ENCODE data around the gene CDC34. TPM values are rescaled to one million over a fixed set of nuclear protein-coding genes. Genes with fewer than 3 reads are reported as not detected.
A peak's percentile ranks its signal among the peaks of the same experiment; 100 is the strongest.

The CDC34 gene
- total and polyA plus RNA-seq, 9 of the 15 experiments (the other 6 are each of a cell fraction or from before 2014, with no cell fraction given): 0.80 to 203 (median 65.5) TPM

DNA sequence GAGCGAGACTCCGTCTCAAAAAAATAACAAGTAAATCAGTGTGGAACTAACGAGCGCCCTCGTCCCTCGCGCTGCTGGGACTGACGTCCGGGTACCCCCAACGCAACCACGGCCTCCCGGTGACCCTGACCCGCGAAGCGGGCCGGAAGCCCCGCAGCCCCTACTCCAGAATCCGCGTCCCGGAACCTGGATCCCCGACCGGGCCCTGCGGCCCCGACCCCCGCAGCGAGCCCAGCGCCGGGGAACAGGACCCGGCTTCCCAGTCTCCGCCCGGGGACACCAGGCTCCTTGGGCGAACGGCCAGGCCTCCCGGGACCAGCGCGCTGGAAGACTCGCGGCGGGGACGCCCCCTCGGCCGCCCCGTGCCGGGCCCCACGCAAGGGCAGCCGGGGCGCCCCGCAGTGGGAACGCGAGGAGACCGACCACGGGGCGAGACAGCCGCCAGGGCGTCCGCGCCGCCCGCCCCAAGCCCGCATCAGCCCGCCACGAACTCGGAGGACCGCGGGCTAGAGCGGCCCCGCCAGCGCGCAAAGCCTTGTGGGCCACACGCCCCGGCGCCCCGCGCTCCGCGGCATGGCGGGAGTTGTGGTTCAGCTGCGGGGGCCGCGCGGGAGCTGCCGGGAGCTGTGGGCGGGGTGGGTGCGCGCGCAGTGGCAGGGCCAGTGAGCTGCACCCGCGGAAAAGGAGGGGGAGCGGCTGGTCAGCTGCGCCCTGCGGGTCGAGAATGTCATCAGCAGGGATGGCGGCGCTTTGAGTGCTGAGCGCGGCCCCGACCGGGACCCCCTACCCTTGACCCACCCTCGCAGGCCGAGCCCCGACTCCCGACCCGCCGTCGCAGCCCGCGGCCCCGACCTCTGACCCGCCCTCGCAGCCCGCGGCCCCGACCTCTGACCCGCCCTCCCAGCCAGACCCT lies 42.8 kb upstream of the CDC34 start (continued):
- TF ChIP-seq ZBTB40 (IDR thresholded peaks at IDR 0.05) (peak; percentile 76), ZBTB40 (CRISPR knock-in tag; IDR thresholded peaks at IDR 0.05) (no peak), SMARCB1 (IDR thresholded peaks at IDR 0.05; ENCODE audit: insufficient read length, low read depth) (no peak), MAFF (IDR thresholded peaks at IDR 0.05; ENCODE audit: low read length) (no peak), SIN3B (IDR thresholded peaks at IDR 0.05; ENCODE audit: low read depth) (peak; percentile 85), HDGF (IDR thresholded peaks at IDR 0.05) (no peak), RB1 (IDR thresholded peaks at IDR 0.05; ENCODE audit: low read depth) (peak; percentile 99), ZNF232 (CRISPR knock-in tag; IDR thresholded peaks at IDR 0.05) (no peak)
- TF ChIP-seq, protein P1, sequence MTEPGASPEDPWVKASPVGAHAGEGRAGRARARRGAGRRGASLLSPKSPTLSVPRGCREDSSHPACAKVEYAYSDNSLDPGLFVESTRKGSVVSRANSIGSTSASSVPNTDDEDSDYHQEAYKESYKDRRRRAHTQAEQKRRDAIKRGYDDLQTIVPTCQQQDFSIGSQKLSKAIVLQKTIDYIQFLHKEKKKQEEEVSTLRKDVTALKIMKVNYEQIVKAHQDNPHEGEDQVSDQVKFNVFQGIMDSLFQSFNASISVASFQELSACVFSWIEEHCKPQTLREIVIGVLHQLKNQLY (CRISPR knock-in tag; conservative IDR thresholded peaks at IDR 0.05): 0 out of 4 replicates have a peak, but pooled peaks have one; percentile 9 to 53
- TF ChIP-seq, protein P2, sequence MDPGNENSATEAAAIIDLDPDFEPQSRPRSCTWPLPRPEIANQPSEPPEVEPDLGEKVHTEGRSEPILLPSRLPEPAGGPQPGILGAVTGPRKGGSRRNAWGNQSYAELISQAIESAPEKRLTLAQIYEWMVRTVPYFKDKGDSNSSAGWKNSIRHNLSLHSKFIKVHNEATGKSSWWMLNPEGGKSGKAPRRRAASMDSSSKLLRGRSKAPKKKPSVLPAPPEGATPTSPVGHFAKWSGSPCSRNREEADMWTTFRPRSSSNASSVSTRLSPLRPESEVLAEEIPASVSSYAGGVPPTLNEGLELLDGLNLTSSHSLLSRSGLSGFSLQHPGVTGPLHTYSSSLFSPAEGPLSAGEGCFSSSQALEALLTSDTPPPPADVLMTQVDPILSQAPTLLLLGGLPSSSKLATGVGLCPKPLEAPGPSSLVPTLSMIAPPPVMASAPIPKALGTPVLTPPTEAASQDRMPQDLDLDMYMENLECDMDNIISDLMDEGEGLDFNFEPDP (CRISPR knock-in tag; IDR thresholded peaks at IDR 0.05): no peak
- TF ChIP-seq, protein P3, sequence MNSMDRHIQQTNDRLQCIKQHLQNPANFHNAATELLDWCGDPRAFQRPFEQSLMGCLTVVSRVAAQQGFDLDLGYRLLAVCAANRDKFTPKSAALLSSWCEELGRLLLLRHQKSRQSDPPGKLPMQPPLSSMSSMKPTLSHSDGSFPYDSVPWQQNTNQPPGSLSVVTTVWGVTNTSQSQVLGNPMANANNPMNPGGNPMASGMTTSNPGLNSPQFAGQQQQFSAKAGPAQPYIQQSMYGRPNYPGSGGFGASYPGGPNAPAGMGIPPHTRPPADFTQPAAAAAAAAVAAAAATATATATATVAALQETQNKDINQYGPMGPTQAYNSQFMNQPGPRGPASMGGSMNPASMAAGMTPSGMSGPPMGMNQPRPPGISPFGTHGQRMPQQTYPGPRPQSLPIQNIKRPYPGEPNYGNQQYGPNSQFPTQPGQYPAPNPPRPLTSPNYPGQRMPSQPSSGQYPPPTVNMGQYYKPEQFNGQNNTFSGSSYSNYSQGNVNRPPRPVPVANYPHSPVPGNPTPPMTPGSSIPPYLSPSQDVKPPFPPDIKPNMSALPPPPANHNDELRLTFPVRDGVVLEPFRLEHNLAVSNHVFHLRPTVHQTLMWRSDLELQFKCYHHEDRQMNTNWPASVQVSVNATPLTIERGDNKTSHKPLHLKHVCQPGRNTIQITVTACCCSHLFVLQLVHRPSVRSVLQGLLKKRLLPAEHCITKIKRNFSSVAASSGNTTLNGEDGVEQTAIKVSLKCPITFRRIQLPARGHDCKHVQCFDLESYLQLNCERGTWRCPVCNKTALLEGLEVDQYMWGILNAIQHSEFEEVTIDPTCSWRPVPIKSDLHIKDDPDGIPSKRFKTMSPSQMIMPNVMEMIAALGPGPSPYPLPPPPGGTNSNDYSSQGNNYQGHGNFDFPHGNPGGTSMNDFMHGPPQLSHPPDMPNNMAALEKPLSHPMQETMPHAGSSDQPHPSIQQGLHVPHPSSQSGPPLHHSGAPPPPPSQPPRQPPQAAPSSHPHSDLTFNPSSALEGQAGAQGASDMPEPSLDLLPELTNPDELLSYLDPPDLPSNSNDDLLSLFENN (IDR thresholded peaks at IDR 0.05; ENCODE audit: low read depth in 2 of 2, low read length in 2 of 2): no peak

All from K562 (cell line).